Neural progenitor cell (in vitro differentiated cells): Measurements from ENCODE around the gene IRF8.

Experiments
- EZH2 ChIP-seq: fragments of 200-600 bp; sonication (generic); IDR thresholded peaks from 2 replicates; pipeline ENCODE4 v1.6.1; 2017; ENCODE audit warnings: antibody characterized with exemption, mild to moderate bottlenecking, moderate library complexity
- EZH2phosphoT487 ChIP-seq: fragments of 200-600 bp; sonication (generic); IDR thresholded peaks from 2 replicates; pipeline ENCODE4 v1.6.1; 2017; ENCODE audit warnings: antibody characterized with exemption
- TF ChIP-seq, protein P1 (sequence below): fragments of 200-600 bp; sonication (generic); IDR thresholded peaks from 2 replicates; pipeline ENCODE4 v1.5.1; 2017; ENCODE audit warnings: antibody characterized with exemption, mild to moderate bottlenecking

DNA sequence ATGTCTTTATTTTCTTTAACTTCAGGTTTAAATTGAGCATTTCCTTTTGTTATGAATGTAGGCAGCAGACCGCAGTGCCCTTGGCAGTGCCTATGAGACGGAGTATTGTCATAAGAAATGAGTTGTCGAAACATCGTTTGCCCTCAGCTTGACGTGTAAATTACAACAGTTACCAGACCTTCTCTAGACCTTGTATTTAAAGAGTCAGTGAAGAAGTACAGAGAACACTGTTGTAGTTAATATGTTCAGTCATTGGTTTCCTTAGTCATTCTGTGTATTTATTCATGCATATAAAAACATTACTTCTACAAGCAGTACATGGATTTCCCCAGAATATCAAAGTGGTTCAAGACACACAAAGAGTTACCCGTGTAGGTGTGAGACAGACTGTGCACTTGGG lies 19.0 kb downstream of the IRF8 start:
- TF ChIP-seq EZH2phosphoT487 = no peak
- TF ChIP-seq, protein P1, sequence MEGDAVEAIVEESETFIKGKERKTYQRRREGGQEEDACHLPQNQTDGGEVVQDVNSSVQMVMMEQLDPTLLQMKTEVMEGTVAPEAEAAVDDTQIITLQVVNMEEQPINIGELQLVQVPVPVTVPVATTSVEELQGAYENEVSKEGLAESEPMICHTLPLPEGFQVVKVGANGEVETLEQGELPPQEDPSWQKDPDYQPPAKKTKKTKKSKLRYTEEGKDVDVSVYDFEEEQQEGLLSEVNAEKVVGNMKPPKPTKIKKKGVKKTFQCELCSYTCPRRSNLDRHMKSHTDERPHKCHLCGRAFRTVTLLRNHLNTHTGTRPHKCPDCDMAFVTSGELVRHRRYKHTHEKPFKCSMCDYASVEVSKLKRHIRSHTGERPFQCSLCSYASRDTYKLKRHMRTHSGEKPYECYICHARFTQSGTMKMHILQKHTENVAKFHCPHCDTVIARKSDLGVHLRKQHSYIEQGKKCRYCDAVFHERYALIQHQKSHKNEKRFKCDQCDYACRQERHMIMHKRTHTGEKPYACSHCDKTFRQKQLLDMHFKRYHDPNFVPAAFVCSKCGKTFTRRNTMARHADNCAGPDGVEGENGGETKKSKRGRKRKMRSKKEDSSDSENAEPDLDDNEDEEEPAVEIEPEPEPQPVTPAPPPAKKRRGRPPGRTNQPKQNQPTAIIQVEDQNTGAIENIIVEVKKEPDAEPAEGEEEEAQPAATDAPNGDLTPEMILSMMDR = no peak
- TF ChIP-seq EZH2 = no peak
